NOMO-1 treated with DMSO at 0.1 percent for 48 hours (cell line): ENCODE data around the gene ST6GALNAC4.

Source experiments
- DNase-seq: peaks from one replicate; lab custom pipeline; 2025; ENCODE audit not compliant: unreplicated experiment; lab: John Stamatoyannopoulos, UW

Gene ST6GALNAC4

GRCh38 chr9:127931092-127931881, 14.4 kb upstream of the ST6GALNAC4 start:
- DNase-seq, result no peak

GRCh38 chr9:127930231-127931091, 13.6 kb upstream of the ST6GALNAC4 start, which contains the start of gene PIP5KL1:
Gene PIP5KL1, minus strand, starts transcription at chr9:127930777. Its CDS starts 25 bp downstream, at chr9:127930752.
- peak; percentile 42 for DNase-seq

- DNase-seq, result no peak
Observed at GRCh38 chr9:127929625-127929979, 12.8 kb upstream of the ST6GALNAC4 start.

GRCh38 chr9:127928676-127929624, 12.1 kb upstream of the ST6GALNAC4 start:
- DNase-seq, result no peak

GRCh38 chr9:127927988-127928675, 11.3 kb upstream of the ST6GALNAC4 start:
- DNase-seq, result no peak

- no peak for DNase-seq
Observed at GRCh38 chr9:127927201-127927987, 10.6 kb upstream of the ST6GALNAC4 start.

GRCh38 chr9:127926906-127927200, 10.0 kb upstream of the ST6GALNAC4 start:
- no peak for DNase-seq

- no peak for DNase-seq
Observed at GRCh38 chr9:127925959-127926905, 9.4 kb upstream of the ST6GALNAC4 start.

- no peak for DNase-seq
Observed at GRCh38 chr9:127924736-127925444, 8.0 kb upstream of the ST6GALNAC4 start.

- no peak for DNase-seq
Observed at GRCh38 chr9:127923771-127924170, 6.9 kb upstream of the ST6GALNAC4 start.

GRCh38 chr9:127923046-127923445, 6.2 kb upstream of the ST6GALNAC4 start:
- DNase-seq, result no peak

- peak; percentile 38 for DNase-seq
Observed at GRCh38 chr9:127921557-127922120, 4.8 kb upstream of the ST6GALNAC4 start.

GRCh38 chr9:127920794-127921193, 4.0 kb upstream of the ST6GALNAC4 start:
- DNase-seq, result no peak

- peak; percentile 50 for DNase-seq
Observed at GRCh38 chr9:127919253-127919815, 2.5 kb upstream of the ST6GALNAC4 start.

GRCh38 chr9:127918183-127919107, 1.6 kb upstream of the ST6GALNAC4 start:
- DNase-seq, result no peak

GRCh38 chr9:127917603-127918002, 762 bp upstream of the ST6GALNAC4 start:
- DNase-seq, result peak; percentile 20
